ENCODE data around the gene DTWD2. TPM values are rescaled to one million over a fixed set of nuclear protein-coding genes. Genes with fewer than 3 reads are reported as not detected.

The DTWD2 gene
- total RNA-seq, 1 donor, result 11.6 TPM

GRCh38 chr5:118989816-118990215, 1.5 kb upstream of the DTWD2 start:
- Histone ChIP-seq H3K27ac (ENCODE audit: low read depth, low read length) (no peak overlapping the region), H3K4me2 (ENCODE audit: insufficient read depth, low read length) (no peak overlapping the region), H3K79me2 (ENCODE audit: insufficient read depth, low read length) (no peaks in the 10 kb centered on the region), H2AFZ (ENCODE audit: low read length) (no peak overlapping the region), H3K36me3 (ENCODE audit: insufficient read depth, low read length) (no peaks in the 10 kb centered on the region), H4K20me1 (ENCODE audit: insufficient read depth, low read length) (no peaks in the 10 kb centered on the region), H3K9me3 (ENCODE audit: low read depth, low read length) (no peaks in the 10 kb centered on the region), H3K4me1 (ENCODE audit: insufficient read depth, low read length) (peaks cover 11% of the 10 kb centered on the region), H3K27me3 (ENCODE audit: insufficient read depth, low read length) (no peaks in the 10 kb centered on the region), H3K4me3 (ENCODE audit: insufficient read depth, low read length) (no peak overlapping the region)
- TF ChIP-seq CTCF (IDR thresholded peaks at IDR 0.05; ENCODE audit: extremely low read depth, low read depth, low read length), result no peak
- no peak for DNase-seq (ENCODE audit: insufficient read length, low spot score, missing footprints)

GRCh38 chr5:118988866-118989180, 476 bp upstream of the DTWD2 start:
- Histone ChIP-seq H3K4me1 (ENCODE audit: insufficient read depth, low read length) (peaks cover 16% of the 10 kb centered on the region), H2AFZ (ENCODE audit: low read length) (peak overlapping the region; percentile 79), H3K4me2 (ENCODE audit: insufficient read depth, low read length) (peak overlapping the region; percentile 92), H3K36me3 (ENCODE audit: insufficient read depth, low read length) (no peaks in the 10 kb centered on the region), H4K20me1 (ENCODE audit: insufficient read depth, low read length) (no peaks in the 10 kb centered on the region), H3K79me2 (ENCODE audit: insufficient read depth, low read length) (no peaks in the 10 kb centered on the region), H3K4me3 (ENCODE audit: insufficient read depth, low read length) (peak overlapping the region; percentile 80), H3K9me3 (ENCODE audit: low read depth, low read length) (no peaks in the 10 kb centered on the region), H3K27ac (ENCODE audit: low read depth, low read length) (no peak overlapping the region), H3K27me3 (ENCODE audit: insufficient read depth, low read length) (no peaks in the 10 kb centered on the region)
- no peak for TF ChIP-seq CTCF (IDR thresholded peaks at IDR 0.05; ENCODE audit: extremely low read depth, low read depth, low read length)
- peak; percentile 49 for DNase-seq (ENCODE audit: insufficient read length, low spot score, missing footprints)

DNA sequence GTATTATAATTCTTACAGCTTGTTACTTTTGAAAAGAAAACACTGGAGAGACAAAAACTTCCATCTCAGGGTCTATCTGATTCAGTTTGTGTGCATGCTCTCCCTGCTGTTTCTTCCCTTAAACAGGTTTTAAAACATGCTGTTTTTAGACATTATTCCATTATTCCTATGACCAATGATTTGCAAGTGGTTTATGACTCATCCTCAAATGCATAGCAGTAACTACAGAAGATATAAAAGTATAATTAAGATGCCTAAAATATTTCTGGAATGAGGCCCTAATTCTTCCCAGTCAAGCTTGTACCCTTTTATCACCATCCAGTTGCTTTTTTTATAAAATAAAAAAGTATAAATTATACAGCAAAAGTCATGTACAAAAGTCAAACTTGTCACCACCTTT, 3.7 kb downstream of the DTWD2 start:
- Histone ChIP-seq H3K27me3 (ENCODE audit: insufficient read depth, low read length) (no peaks in the 10 kb centered on the region), H3K79me2 (ENCODE audit: insufficient read depth, low read length) (no peaks in the 10 kb centered on the region), H3K9me3 (ENCODE audit: low read depth, low read length) (no peaks in the 10 kb centered on the region), H3K27ac (ENCODE audit: low read depth, low read length) (no peak overlapping the region), H2AFZ (ENCODE audit: low read length) (no peak overlapping the region), H3K4me1 (ENCODE audit: insufficient read depth, low read length) (peaks cover 16% of the 10 kb centered on the region), H4K20me1 (ENCODE audit: insufficient read depth, low read length) (no peaks in the 10 kb centered on the region), H3K4me3 (ENCODE audit: insufficient read depth, low read length) (no peak overlapping the region), H3K4me2 (ENCODE audit: insufficient read depth, low read length) (no peak overlapping the region), H3K36me3 (ENCODE audit: insufficient read depth, low read length) (no peaks in the 10 kb centered on the region)
- no peak for TF ChIP-seq CTCF (IDR thresholded peaks at IDR 0.05; ENCODE audit: extremely low read depth, low read depth, low read length)
- peak; percentile 85 for DNase-seq (ENCODE audit: insufficient read length, low spot score, missing footprints)

GRCh38 chr5:118981783-118982182, 6.6 kb downstream of the DTWD2 start:
- Histone ChIP-seq H3K27ac (ENCODE audit: low read depth, low read length) (no peak overlapping the region), H3K4me2 (ENCODE audit: insufficient read depth, low read length) (no peak overlapping the region), H3K4me3 (ENCODE audit: insufficient read depth, low read length) (no peak overlapping the region), H3K9me3 (ENCODE audit: low read depth, low read length) (no peaks in the 10 kb centered on the region), H2AFZ (ENCODE audit: low read length) (no peak overlapping the region), H3K27me3 (ENCODE audit: insufficient read depth, low read length) (no peaks in the 10 kb centered on the region), H3K79me2 (ENCODE audit: insufficient read depth, low read length) (no peaks in the 10 kb centered on the region), H3K4me1 (ENCODE audit: insufficient read depth, low read length) (peaks cover 7% of the 10 kb centered on the region), H3K36me3 (ENCODE audit: insufficient read depth, low read length) (no peaks in the 10 kb centered on the region), H4K20me1 (ENCODE audit: insufficient read depth, low read length) (no peaks in the 10 kb centered on the region)
- peak; percentile 37 for DNase-seq (ENCODE audit: insufficient read length, low spot score, missing footprints)
- no peak for TF ChIP-seq CTCF (IDR thresholded peaks at IDR 0.05; ENCODE audit: extremely low read depth, low read depth, low read length)

Measured in osteoblast (primary cell).